Erythroblast (primary cell): ENCODE results near the gene PAFAH1B2.
A peak's percentile ranks its signal among the peaks of the same experiment; 100 is the strongest.

Experiments
- DNase-seq, 2 experiments: peaks; one replicate each; lab custom pipeline; 2025; lab: John Stamatoyannopoulos, UW
- GATA1 ChIP-seq: IDR thresholded peaks from 2 replicates; pipeline ENCODE4 v1.6.1; 2011; ENCODE audit warnings: low read depth, mild to moderate bottlenecking, control low read depth, low read length, moderate library complexity
- POLR2A ChIP-seq: IDR thresholded peaks from 2 replicates; pipeline ENCODE4 v1.6.1; 2011; ENCODE audit warnings: mild to moderate bottlenecking, low read length

PAFAH1B2 gene

DNA sequence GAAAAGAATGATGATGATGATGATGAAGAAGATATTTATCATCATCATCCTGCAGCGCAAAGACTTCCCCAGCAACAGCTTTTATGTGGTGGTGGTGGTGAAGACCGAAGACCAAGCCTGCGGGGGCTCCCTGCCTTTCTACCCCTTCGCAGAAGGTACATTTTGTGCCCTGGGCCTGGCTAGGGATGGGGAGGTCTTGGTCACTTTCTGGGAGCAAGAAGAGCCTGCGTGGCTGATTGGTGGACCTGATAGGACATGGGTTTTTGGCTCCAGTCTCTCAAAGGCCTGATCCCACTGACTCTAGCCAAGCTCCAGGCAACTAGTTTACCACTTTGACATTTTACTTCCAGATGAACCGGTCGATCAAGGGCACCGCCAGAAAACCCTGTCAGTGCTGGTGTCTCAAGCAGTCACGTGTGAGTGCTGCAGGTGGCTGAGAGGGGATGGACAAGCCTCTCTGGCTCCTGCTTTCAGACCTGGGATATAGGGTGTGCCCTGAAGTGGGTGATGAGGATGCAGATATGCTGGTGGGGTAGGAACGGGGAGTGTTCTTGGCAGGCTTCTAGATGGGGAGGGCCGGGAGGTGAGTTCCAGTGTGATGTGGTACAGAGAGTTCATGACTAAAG is 39.8 kb downstream of the PAFAH1B2 start:
- TF ChIP-seq GATA1 (no peak), POLR2A (no peak)
- DNase-seq = no peak

DNA sequence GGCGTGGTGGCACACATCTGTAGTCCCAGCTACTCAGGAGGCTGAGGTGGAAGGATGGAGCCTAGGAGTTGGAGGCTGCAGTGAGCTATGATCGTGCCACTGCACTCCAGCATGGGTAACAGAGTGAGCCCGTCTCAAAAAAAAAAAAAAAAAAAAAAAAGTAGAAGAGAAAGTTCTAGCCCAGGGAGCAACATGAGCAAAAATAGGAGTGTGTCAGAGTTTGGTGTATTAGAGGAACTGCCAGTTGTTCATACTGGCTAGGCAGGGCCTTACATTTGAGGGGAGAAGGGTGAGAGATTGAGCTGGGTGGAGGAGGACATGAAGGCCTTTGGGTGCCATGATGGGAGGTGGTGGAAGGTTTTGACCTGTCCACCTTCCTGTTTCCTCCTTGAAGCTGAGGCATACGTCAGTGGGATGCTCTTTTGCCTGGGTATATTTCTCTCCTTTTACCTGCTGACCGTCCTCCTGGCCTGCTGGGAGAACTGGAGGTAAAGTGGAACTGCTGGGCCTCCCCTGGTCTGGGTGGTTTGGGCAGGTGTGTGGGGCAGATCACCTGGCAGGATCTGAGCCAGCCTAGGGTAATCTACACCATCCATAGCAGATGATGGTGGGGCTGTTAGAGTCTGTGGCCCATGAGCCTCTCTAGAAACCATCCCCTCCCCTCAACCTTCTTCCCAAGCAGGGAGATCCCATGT is 41.8 kb downstream of the PAFAH1B2 start:
- DNase-seq = no peak
- no peak for TF ChIP-seq GATA1
- TF ChIP-seq POLR2A = no peak

DNA sequence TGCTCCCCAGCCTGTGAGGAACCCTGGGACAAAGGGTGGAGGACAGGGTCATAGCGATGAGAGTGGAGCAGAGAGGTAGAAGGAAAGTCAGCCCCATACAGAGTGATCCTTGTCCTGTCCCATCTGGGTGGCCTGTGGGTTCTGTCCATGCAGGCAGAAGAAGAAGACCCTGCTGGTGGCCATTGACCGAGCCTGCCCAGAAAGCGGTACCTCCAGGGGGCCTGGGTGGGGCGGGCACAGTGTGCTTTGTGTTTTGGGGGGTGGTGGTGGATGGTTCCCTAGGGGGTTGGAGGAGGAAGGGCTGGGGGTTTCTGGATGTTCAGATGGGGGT is 42.3 kb downstream of the PAFAH1B2 start:
- DNase-seq = no peak
- no peak for TF ChIP-seq GATA1
- no peak for TF ChIP-seq POLR2A

DNA sequence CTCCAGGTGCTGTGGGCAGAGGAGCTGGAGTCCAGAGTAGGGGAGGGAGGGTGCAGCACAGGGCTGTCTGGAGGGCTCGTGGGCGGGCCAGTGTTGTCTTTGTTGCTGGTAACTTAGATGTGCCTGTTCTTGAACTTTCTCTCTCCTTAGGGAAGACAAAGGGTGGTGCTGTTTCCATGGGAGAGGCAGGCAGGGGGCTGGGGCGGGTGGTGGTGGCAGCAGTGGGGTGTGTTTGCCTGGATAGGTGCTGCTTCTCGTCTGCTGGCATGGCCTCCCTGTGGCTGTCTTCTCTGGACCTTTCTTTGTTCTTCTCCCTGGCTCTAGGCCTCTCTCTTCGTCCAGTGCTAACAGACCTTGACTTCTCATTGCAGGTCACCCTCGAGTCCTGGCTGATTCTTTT is 42.9 kb downstream of the PAFAH1B2 start:
- no peak for DNase-seq
- TF ChIP-seq POLR2A (no peak), GATA1 (no peak)

DNA sequence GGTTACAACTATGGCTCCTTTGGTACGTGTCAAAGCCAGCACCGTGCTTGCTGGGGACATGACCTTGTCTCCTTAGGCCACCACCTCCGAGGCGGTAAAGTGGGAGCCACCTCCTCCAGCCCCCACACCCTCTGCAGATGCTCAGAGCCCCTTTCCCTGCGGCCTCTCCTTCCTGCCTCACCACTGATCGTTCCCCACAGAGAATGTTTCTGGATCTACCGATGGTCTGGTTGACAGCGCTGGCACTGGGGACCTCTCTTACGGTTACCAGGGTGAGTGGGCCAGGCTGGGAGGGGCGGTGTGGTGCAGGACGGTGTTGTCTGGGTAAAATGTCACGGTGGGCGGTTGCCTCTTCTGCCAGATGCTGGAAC is 43.3 kb downstream of the PAFAH1B2 start:
- no peak for DNase-seq
- TF ChIP-seq GATA1 (no peak), POLR2A (no peak)

DNA sequence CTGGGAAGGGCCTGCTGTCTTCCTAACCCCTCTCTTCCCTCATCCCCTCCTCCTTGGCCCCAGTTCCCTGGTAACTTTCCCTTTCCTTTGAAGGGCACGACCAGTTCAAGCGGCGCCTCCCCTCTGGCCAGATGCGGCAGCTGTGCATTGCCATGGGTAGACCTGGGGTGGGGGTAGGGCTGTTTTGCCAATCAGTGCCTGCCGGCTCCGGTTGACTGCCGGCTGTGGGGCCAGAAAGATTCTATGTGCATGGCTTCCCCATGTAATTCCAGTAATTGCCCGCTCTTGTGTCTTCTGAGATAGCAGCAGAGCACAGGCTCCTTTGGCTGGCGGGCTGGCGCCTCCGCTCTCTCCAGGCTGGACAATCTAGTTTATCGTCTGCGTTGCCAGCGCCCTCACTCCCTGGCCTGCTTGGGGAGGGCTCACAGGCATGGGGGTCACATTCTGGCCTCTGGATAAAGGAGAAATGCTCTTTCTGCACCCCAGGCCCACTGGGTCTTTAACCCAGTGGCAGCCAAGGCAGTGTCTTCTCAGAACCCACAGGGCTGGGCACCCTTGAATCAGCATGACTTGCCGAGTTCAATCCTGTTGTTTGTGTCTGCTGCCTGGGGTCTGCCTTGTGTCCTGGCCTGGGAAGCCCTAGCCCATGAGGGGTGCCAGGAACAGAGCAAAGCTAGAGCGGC is 43.9 kb downstream of the PAFAH1B2 start:
- DNase-seq = no peak
- no peak for TF ChIP-seq POLR2A
- no peak for TF ChIP-seq GATA1

DNA sequence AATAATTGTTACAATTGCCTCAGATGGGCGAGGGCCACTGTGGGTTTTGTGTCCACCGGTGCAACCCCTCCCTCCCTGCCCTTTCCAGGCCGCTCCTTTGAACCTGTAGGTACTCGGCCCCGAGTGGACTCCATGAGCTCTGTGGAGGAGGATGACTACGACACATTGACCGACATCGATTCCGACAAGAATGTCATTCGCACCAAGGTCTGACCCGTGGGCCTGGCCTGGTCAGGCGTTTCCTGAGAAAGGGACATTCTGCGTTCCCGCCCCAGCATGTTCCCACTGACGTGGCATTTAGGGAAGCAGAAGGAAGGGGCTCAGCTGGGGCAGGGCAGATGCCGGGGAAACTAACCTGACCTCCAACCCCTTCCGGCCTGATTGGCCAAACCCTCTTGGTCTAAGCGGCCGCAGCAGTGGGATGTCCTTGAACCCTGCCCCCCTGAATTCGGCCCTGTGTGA is 44.6 kb downstream of the PAFAH1B2 start:
- TF ChIP-seq GATA1 (no peak), POLR2A (no peak)
- DNase-seq = no peak

DNA sequence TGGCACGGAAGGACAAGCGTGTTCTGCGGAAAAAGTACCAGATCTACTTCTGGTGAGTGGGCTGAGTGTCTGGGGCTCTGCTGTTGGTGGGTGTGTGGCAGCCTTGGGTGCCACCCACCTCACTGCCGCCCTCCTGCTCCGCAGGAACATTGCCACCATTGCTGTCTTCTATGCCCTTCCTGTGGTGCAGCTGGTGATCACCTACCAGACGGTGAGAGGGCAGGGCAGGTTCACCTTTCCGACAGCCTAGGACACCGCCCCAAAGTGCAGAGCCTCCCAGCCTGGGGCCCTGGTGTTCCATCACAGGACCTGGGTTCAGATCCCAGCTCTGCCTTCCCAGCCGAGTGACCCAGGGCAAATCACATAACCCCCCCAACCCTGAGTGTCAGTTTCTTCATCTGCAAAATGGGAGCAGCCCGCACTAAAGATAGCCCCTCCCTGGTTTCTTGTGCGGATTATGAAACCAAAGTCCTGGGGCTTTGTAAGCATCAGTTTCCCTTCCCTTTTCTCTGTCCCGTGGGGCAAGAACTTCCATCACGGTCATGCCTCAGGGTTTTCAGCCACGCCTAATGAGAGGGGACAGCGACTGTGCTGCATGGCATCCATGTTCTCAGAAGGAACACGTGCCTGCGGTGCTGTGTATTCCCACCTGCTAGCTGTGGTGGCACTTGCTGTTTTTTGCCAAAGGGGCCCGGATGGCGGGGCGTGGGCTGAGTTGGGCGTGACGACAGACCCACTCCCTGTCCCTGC is 45.3 kb downstream of the PAFAH1B2 start:
- DNase-seq = no peak
- TF ChIP-seq POLR2A = no peak
- TF ChIP-seq GATA1 = no peak

DNA sequence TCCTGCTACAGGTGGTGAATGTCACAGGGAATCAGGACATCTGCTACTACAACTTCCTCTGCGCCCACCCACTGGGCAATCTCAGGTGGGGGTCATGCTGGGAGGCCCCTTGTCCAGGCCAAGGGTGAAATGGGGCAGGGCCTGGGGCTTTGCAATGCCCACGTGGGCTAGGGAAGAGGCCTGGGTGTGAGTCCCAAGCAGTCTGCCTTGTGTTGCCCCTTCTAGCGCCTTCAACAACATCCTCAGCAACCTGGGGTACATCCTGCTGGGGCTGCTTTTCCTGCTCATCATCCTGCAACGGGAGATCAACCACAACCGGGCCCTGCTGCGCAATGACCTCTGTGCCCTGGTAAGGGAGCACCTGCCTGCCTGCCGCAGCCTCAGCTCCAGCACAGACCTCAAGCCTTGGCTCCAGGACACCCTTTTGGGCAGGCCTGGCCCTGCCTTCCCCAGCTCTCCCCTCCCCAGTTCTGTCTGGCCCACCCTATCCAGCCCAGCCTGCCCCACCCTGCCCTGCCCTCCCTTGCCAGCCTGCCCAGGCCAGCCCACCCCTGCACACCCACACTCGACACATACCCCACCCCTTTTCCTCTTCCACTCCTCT is 46.0 kb downstream of the PAFAH1B2 start:
- TF ChIP-seq GATA1 = no peak
- no peak for TF ChIP-seq POLR2A
- DNase-seq = no peak

DNA sequence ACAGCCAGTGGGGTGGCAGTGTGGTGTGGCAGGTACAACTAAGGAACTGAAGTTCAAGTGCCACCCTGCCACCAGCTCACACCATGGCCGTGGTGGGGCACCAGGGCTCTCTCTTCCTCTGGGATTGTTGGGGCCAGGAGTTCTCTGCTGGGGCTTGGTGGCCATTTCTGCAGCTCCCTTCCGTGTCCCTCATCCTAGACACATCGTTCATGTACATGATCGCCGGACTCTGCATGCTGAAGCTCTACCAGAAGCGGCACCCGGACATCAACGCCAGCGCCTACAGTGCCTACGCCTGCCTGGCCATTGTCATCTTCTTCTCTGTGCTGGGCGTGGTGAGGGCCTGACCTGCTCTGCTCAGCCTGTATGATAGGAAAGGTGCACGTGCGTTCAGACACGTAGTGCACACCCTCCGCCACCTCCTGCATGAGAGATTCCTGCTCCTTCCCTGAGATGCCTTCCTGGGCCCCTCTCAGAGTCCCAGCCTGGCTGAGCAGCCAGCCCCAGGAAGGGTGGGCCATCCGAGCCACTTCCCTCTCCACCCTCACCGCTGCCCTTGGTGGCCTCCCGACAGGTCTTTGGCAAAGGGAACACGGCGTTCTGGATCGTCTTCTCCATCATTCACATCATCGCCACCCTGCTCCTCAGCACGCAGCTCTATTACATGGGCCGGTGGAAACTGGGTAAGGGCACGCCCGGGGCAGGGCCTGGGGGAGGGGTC is 47.8 kb downstream of the PAFAH1B2 start:
- TF ChIP-seq GATA1 = no peak
- TF ChIP-seq POLR2A = no peak
- no peak for DNase-seq

DNA sequence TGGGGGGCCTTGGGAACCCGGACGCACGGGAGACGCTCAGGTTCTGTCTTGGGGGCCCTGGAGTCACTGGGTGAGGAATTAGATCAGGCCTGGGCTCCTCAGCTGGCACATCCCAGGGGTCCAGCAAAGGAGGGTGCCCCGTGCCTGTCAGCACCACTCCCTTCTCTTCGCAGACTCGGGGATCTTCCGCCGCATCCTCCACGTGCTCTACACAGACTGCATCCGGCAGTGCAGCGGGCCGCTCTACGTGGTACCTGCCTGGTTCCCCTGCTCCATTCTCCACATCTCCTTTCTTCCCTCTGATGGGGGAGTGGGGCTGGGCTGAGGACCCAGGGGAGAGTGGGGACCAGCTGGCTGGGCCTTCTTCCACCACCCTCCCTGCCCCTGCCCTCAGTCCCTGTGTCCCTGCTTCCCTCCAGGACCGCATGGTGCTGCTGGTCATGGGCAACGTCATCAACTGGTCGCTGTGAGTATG is 48.4 kb downstream of the PAFAH1B2 start:
- TF ChIP-seq GATA1 = no peak
- peak; percentile 18 for TF ChIP-seq POLR2A

DNA sequence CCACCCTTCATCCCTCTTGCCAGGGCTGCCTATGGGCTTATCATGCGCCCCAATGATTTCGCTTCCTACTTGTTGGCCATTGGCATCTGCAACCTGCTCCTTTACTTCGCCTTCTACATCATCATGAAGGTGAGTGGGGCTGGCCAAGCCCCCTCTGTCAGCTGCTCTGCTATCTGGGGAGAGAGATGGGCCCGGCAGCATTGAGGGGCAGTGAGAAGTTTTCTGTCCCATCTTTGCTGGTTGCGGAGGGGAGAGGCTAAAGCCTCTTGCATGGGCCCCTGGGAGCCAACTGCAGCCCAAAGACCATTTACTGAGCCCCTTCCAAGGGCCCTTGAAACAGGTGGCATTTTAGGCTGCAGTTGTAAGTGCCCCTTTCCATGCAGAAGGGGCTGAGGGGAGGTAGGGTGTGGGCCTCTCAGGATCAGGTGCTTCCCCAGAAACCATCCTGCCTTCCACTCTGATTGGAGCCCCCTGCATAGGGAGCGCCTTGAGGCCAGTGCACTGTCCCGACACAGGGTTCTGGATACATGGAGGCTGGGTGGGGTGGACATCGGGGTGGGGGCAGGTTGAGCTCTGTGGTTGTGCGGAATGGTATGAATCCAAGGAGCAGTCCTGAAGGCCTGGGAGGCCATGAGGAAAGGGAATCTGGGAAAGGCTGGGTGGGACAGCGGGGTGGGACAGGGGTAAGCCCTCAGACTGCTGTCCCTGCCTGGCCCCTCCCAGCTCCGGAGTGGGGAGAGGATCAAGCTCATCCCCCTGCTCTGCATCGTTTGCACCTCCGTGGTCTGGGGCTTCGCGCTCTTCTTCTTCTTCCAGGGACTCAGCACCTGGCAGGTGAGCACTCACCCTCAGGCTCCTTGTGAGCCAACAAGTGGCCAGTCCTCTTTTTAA is 49.3 kb downstream of the PAFAH1B2 start:
- DNase-seq = no peak
- TF ChIP-seq GATA1 (no peak), POLR2A (no peak)

More for the DNA sequence above, 48.4 kb downstream of the PAFAH1B2 start:
- DNase-seq = no peak
